Neural progenitor cell (in vitro differentiated cells): ENCODE data around the gene AGO3. TPM values are rescaled to one million over a fixed set of nuclear protein-coding genes. Genes with fewer than 3 reads are reported as not detected.
A peak's percentile ranks its signal among the peaks of the same experiment; 100 is the strongest.

Source experiments
- DNase-seq: peaks from one replicate; pipeline ENCODE4 v3.0.0-alpha.2; 2016; ENCODE audit warnings: low spot score
- H2AFZ ChIP-seq: fragments of 200-600 bp; sonication (generic); replicated peaks from 2 replicates; pipeline ENCODE4 v1.6.1; 2016; ENCODE audit warnings: antibody characterized with exemption
- H3F3A ChIP-seq: fragments of 200-600 bp; sonication (generic); 2 replicates; pipeline ENCODE4 v1.6.1; 2016; ENCODE audit warnings: antibody characterized with exemption, low read depth
- H3K27ac ChIP-seq: fragments of 200-600 bp; sonication (generic); 2 replicates; pipeline ENCODE4 v1.5.1; 2016; ENCODE audit warnings: mild to moderate bottlenecking
- H3K27me3 ChIP-seq: fragments of 200-600 bp; sonication (generic); 2 replicates; pipeline ENCODE4 v1.6.1; 2016; ENCODE audit warnings: mild to moderate bottlenecking, moderate library complexity
- H3K36me3 ChIP-seq: fragments of 200-600 bp; sonication (generic); 2 replicates; pipeline ENCODE4 v1.5.1; 2016
- H3K4me1 ChIP-seq: fragments of 200-600 bp; sonication (generic); 2 replicates; pipeline ENCODE4 v1.6.1; 2016; ENCODE audit warnings: mixed run types
- H3K4me2 ChIP-seq: fragments of 200-600 bp; sonication (generic); 2 replicates; pipeline ENCODE4 v1.6.1; 2016
- H3K4me3 ChIP-seq: fragments of 200-600 bp; sonication (generic); 2 replicates; pipeline ENCODE4 v1.5.1; 2016
- H3K79me2 ChIP-seq: fragments of 200-600 bp; sonication (generic); 2 replicates; pipeline ENCODE4 v1.6.1; 2016; ENCODE audit warnings: low read depth
- H3K9ac ChIP-seq: fragments of 200-600 bp; sonication (generic); 2 replicates; pipeline ENCODE4 v1.6.1; 2016
- H3K9me3 ChIP-seq: fragments of 200-600 bp; sonication (generic); 2 replicates; pipeline ENCODE4 v1.5.1; 2016; ENCODE audit warnings: low read depth
- H4K20me1 ChIP-seq: fragments of 200-600 bp; sonication (generic); 2 replicates; pipeline ENCODE4 v1.6.1; 2016; ENCODE audit warnings: low read depth
- H3K27ac Mint-ChIP-seq: 3 replicates; pipeline ENCODE4 v1.8.0; 2021; ENCODE audit warnings: mixed read lengths
- H3K27me3 Mint-ChIP-seq: 2 replicates; pipeline ENCODE4 v1.8.0; 2022; ENCODE audit warnings: low read depth, mild to moderate bottlenecking, inconsistent platforms, moderate library complexity, mixed read lengths; ENCODE audit not compliant: insufficient read depth
- H3K36me3 Mint-ChIP-seq: 3 replicates; pipeline ENCODE4 v1.8.0; 2021; ENCODE audit warnings: mixed read lengths
- H3K4me1 Mint-ChIP-seq: 3 replicates; pipeline ENCODE4 v1.8.0; 2021; ENCODE audit warnings: mixed read lengths
- H3K4me3 Mint-ChIP-seq: 3 replicates; pipeline ENCODE4 v1.8.0; 2021; ENCODE audit warnings: mild to moderate bottlenecking, moderate library complexity, mixed read lengths
- H3K9me3 Mint-ChIP-seq: 3 replicates; pipeline ENCODE4 v1.8.0; 2020; ENCODE audit warnings: mixed read lengths
- CTCF ChIP-seq: fragments of 200-600 bp; sonication (generic); IDR thresholded peaks from 2 replicates; pipeline ENCODE4 v1.5.1; 2017; ENCODE audit warnings: antibody characterized with exemption, mild to moderate bottlenecking
- EZH2 ChIP-seq: fragments of 200-600 bp; sonication (generic); IDR thresholded peaks from 2 replicates; pipeline ENCODE4 v1.6.1; 2017; ENCODE audit warnings: antibody characterized with exemption, mild to moderate bottlenecking, moderate library complexity
- EZH2phosphoT487 ChIP-seq: fragments of 200-600 bp; sonication (generic); IDR thresholded peaks from 2 replicates; pipeline ENCODE4 v1.6.1; 2017; ENCODE audit warnings: antibody characterized with exemption
- total RNA-seq: library from RNA; depleted of rRNA; stranded (reverse); fragments of >200 nt; gene quantifications from 2 replicates; pipeline ENCODE4 v1.2.3, GENCODE V29; 2015; ENCODE audit warnings: low replicate concordance

The AGO3 gene
- total RNA-seq, 1 donor from 2014 or later, result 45.2 TPM

GRCh38 chr1:35882945-35883634 lies 47.8 kb upstream of the AGO3 start, which contains the start of gene AGO1:
Gene AGO1, plus strand, starts transcription at chr1:35883209. Its CDS starts 213 bp downstream, at chr1:35883422.
- Histone ChIP-seq H3F3A (peaks cover 47% of the 10 kb centered on the region), H3K36me3 (no peaks in the 10 kb centered on the region), H4K20me1 (peaks cover 50% of the 10 kb centered on the region), H2AFZ (peak within 1 kb of the TSS; percentile 22), H3K4me1 (peaks cover 38% of the 10 kb centered on the region), H3K79me2 (peaks cover 46% of the 10 kb centered on the region), H3K9me3 (no peaks in the 10 kb centered on the region), H3K4me2 (peak within 1 kb of the TSS; percentile 85), H3K27me3 (no peaks in the 10 kb centered on the region), H3K9ac (peak within 1 kb of the TSS; percentile 60), H3K27ac (no peak within 1 kb of the TSS), H3K4me3 (peak within 1 kb of the TSS; percentile 88)
- Mint-ChIP-seq H3K27ac (peak within 1 kb of the TSS; percentile 95), H3K27me3 (peaks cover 5% of the 10 kb centered on the region), H3K9me3 (no peaks in the 10 kb centered on the region), H3K4me3 (peak within 1 kb of the TSS; percentile 97), H3K4me1 (peaks cover 44% of the 10 kb centered on the region), H3K36me3 (no peaks in the 10 kb centered on the region)
- DNase-seq, result peak; percentile 97
- TF ChIP-seq EZH2, result no peak
- TF ChIP-seq CTCF, result peak; percentile 84
- no peak for TF ChIP-seq EZH2phosphoT487

GRCh38 chr1:35883635-35884101 lies 47.2 kb upstream of the AGO3 start:
- DNase-seq, result peak; percentile 86
- Mint-ChIP-seq H3K9me3 (no peaks in the 10 kb centered on the region), H3K36me3 (peaks cover 3% of the 10 kb centered on the region), H3K27me3 (peaks cover 5% of the 10 kb centered on the region), H3K4me3 (peak overlapping the region; percentile 97), H3K4me1 (peaks cover 45% of the 10 kb centered on the region), H3K27ac (peak overlapping the region; percentile 95)
- Histone ChIP-seq H3K9me3 (no peaks in the 10 kb centered on the region), H3K4me2 (peak overlapping the region; percentile 85), H4K20me1 (peaks cover 56% of the 10 kb centered on the region), H2AFZ (peak overlapping the region; percentile 22), H3K36me3 (no peaks in the 10 kb centered on the region), H3K79me2 (peaks cover 52% of the 10 kb centered on the region), H3K9ac (peak overlapping the region; percentile 60), H3K27me3 (no peaks in the 10 kb centered on the region), H3K27ac (no peak overlapping the region), H3K4me3 (peak overlapping the region; percentile 88), H3K4me1 (peaks cover 40% of the 10 kb centered on the region), H3F3A (peaks cover 49% of the 10 kb centered on the region)
- TF ChIP-seq EZH2, result no peak
- no peak for TF ChIP-seq EZH2phosphoT487
- TF ChIP-seq CTCF, result no peak

GRCh38 chr1:35884934-35885333 lies 46.0 kb upstream of the AGO3 start:
- H3K27ac ChIP-seq, result no peak overlapping the region
- TF ChIP-seq EZH2phosphoT487 (no peak), EZH2 (no peak), CTCF (no peak)
- peak; percentile 3 for DNase-seq
- peaks cover 6% of the 10 kb centered on the region for H3K36me3 Mint-ChIP-seq
- H3K4me2 ChIP-seq, result peak overlapping the region; percentile 85
- no peak overlapping the region for H3K27ac Mint-ChIP-seq
- H3K4me1 Mint-ChIP-seq, result peaks cover 47% of the 10 kb centered on the region
- H3K4me3 Mint-ChIP-seq, result peak overlapping the region; percentile 84
- peaks cover 5% of the 10 kb centered on the region for H3K27me3 Mint-ChIP-seq
- no peaks in the 10 kb centered on the region for H3K9me3 ChIP-seq
- no peaks in the 10 kb centered on the region for H3K27me3 ChIP-seq
- peaks cover 40% of the 10 kb centered on the region for H3K4me1 ChIP-seq
- no peak overlapping the region for H3K4me3 ChIP-seq
- H3F3A ChIP-seq, result peaks cover 49% of the 10 kb centered on the region
- H4K20me1 ChIP-seq, result peaks cover 69% of the 10 kb centered on the region
- H3K36me3 ChIP-seq, result no peaks in the 10 kb centered on the region
- no peaks in the 10 kb centered on the region for H3K9me3 Mint-ChIP-seq
- peaks cover 65% of the 10 kb centered on the region for H3K79me2 ChIP-seq
- H3K9ac ChIP-seq, result no peak overlapping the region
- no peak overlapping the region for H2AFZ ChIP-seq
